Measurements from ENCODE around the gene WHRN.

- TF ChIP-seq POLR2AphosphoS5 (IDR thresholded peaks at IDR 0.05; ENCODE audit: borderline replicate concordance, low read depth, low read length) (no peak), EZH2 (IDR thresholded peaks at IDR 0.05) (no peak)
Measured at GRCh38 chr9:114433720-114434255, 71.5 kb downstream of the WHRN start.

Measured in SK-N-MC (cell line).